GM18498 (cell line): ENCODE measurements around the gene ATXN1.

ENCODE experiments used
- ATAC-seq: cut with Tn5 transposase; IDR thresholded peaks from one replicate; pipeline ENCODE4 v1.9.1; 2021; ENCODE audit warnings: mild to moderate bottlenecking, moderate library complexity; ENCODE audit not compliant: unreplicated experiment

The ATXN1 gene

DNA sequence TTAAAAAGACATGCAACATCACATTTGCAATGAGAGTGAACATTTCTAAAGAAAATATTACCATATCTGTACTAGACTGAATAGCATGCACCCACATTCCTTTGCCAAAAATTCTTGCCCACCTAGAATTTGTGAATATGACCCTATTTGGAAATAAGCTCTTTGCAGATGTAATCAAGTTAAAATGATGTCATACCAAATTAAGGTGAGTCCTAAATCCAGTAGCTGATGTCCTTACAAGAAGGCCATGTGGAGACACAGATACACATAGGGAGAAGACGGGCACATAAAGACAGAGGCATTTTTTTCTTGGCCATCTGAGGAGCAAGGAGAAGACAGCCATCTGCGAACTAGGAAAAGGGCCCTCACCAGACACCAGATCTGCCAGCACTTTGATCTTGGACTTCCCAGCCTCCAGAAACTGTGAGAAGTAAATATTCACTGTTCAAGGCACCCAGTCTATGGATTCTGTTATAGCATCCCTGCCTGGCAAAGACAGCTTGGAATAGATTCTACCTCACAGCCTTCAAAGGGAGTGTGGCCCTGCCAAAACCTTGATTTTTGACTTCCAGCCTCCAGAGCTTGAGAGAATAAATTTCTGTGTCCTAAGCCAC is 22.8 kb upstream of the ATXN1 start:
- no peak for ATAC-seq

DNA sequence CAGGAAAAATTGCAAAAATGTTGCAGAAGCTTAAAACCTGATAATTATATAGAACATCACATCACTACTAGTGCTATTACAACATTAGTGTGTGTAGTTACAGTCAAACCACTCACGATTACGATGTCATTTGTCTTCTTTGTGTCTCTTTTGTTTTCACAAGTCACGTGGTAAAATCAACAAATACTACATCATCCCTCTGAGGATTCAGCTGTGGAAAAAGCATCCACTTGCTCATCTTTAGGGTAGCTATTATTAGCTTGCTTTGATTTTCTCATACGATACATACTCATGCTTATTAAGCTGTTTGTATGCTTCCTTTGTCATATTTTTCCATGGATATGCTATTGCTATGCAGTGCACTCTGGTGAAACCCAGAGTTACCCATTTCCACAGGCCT is 22.2 kb upstream of the ATXN1 start:
- no peak for ATAC-seq

DNA sequence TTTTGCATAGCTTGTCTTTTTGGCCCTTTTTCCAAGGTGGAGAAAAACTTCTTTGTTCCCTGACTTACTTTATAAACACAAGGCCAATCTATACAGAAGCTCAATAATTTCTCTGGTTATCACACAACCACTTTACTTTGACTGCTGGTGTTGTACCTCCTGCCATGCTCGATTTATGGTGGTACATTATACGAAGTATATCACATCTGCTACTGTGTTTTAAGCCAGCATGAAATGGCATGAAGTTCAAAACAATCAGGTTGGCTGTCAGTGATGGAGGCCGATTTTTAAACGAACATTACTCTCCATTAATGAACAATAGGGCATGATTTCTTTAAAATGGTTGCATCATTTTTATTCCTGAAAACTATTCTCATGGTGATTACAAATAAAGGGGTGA is 21.0 kb upstream of the ATXN1 start:
- ATAC-seq = no peak

- no peak for ATAC-seq
Measured at GRCh38 chr6:16781348-16782169, 20.3 kb upstream of the ATXN1 start.

- no peak for ATAC-seq
Measured at GRCh38 chr6:16778521-16778920, 17.3 kb upstream of the ATXN1 start.

DNA sequence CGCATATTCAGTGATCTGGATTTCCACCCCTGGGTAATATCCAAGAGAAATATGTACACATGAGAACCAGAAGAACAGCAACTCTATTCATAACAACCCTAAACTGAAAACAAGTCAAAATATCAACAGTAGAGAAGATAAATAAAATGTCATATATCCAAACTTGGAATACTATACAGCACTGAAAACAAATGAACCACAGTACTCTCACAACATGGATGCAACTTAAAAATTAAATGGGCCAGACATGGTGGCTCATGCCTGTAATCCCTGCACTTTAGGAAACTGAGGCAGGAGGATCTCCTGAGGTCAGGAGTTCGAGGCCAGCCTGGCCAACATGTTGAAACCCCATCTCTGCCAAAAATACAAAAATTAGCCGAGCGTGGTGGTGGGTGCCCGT is 16.5 kb upstream of the ATXN1 start:
- ATAC-seq = no peak

- ATAC-seq = no peak
Measured at GRCh38 chr6:16776394-16777017, 15.2 kb upstream of the ATXN1 start.

DNA sequence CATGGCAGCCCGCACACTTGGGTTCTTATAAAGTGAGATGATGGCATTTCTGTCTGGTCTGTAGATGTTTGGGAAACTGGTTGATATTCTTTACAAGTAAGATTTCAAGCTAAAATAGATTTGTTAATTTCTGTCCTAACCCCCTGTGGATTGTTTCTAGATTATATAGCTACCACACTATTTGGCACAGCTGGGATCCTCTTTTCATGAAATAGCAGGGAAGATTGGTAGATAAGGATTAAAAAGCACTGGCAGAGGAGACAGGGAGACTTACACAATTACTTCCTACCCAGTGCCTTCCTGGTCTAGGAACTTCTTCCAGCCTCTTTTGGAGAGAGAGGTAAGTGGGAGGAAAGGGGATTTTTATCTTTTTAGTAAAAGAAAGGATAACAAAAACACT is 13.2 kb upstream of the ATXN1 start:
- ATAC-seq = no peak

DNA sequence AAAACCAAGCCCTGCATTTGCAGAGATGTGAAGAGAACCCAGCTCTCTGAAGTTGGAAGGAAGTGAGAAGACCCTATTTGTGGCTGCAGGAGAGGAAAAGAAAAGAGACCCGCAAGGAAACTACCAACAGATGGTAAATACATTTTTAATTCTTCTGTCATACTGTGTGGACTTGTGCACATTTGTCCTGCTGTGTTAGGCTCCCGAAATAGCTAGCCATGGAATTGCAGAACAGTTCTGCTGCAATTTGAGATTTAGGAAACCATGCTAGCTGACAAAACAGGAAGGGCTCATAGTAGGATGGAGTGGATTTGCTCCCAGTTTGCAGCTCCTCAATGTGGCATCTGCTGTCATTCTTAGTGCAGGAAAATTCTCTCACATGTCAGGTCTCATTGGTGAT is 12.1 kb upstream of the ATXN1 start:
- ATAC-seq = no peak

- ATAC-seq = peak; percentile 86
Measured at GRCh38 chr6:16770701-16771569, 9.7 kb upstream of the ATXN1 start.

DNA sequence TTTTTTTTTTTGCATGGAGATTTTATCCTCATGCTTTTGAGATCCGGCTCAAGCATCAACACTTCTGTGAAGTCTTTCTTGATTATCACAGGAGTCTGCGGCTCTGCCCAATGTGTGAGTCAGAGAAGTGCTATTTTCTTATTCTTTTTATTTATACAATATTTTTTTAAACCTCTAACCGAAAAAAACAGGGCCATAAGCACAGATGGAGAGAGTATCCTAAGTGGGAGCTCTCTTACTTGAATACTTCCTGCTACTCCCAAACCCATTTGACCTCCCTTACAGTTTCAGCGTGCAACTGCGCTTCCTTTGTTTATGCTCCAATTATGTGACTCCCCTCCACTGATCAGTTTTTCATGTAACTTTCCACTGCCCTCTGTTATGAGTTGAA is 8.7 kb upstream of the ATXN1 start:
- no peak for ATAC-seq

DNA sequence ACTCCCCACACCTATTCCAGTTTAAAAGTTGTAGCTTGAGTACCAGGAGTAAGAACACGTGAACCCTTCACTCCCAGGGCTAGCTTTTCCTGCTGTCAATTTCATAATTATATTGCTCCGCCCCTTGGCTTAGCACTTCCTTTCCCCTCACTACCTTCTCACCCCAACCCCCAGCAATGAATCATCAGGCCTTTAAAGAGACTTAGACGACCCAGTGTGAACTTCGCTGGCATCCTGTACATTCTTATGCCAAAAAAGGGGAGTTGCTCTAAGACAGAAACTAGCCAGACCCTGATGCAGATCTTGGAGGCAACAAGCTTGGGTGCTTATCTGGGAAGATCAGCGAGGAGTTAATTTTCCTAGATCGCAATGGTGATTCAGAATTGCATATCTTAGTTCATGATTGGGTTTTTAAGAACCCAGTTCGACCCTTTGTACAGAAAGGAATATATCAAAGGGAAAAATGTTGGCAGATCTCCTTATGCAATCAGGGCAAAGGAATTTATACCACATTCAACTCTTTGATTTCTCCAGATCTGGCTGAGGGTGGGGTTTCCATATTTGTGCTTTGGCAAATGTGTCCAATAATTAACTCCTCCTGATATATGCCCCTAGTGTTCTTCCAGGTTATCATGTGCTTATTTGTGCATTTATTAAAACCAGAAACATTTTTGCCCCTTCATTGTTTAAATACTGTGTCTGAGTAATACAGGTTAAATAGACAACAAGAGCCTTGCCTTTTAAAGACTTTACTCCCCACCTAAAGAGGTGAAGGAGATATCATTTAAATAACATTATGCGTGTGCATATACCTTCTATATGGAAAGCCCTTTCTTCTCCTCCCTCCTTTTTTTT is 8.1 kb upstream of the ATXN1 start:
- ATAC-seq = no peak

- ATAC-seq = no peak
Measured at GRCh38 chr6:16768477-16768830, 7.2 kb upstream of the ATXN1 start.

DNA sequence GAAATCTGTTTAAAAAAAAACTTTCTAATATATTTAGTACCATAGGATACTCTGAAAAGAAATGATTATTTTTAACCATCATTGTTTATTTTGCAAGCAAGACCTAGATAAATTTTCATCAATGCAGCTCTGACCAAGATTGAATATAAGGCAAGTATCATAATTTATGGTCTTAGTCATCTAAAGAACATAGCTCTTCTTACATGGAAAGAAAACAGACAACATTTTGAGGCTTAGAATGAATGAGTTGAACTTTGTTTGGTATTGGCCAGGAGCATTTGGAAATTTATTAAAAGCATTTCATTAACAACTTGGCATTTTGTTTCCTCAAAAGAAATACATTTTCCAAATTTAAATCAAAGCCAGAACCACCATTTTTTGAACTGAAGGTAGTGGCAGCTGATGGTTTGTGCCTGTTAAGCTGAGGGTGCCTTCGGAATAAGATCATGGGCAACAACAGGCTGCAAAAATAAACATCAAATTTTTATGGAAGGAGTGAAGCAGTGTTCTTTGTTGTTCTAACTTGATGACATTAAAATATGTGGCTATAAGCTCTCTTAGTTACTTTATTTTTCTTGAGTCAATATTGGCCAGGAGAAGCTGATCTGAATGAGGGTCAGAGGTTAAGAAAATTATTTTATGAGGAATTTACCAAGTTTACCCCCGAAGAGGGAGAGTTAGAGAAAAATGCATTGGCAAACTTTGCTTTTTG is 6.7 kb upstream of the ATXN1 start:
- no peak for ATAC-seq

DNA sequence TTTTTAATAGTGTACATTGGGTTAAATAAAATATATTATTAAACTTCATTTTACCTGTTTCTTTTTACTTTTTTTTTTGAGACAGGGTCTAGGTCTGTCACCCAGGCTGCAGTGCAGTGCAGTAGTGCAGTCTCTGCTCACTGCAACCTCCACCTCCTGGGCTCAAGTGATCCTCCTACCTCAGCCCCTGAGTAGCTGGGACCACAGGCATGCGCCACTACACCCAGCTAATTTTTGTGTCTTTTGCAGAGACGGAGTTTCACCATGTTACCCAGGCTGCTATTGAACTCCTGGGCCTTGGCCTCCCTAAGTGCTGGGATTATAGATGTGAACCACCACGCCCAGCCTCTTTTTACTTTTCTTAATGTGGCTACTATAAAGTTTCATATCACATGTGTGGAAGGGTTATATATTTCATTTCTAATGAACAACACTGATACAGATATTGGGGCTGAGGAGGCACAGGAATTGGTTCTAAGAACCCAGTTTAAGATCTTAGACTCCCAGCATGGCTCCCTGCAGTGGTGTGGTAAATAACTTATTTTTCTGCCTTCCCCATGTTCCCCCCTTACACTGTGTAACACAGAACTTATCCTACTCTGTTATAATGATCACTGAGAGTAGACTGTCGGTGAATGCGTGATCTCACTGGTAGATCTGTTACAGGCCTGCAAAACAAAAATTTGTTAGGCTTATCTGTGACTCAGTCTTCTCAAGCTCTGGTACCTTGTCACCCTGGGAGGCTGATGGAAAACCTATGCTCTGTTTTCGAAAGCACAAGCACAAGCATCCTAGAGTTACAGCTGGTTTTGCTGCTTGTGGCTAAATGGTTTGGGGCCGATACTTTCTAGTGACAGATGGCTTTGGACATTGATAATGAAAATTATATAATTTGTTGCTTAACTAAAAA is 5.8 kb upstream of the ATXN1 start:
- no peak for ATAC-seq

DNA sequence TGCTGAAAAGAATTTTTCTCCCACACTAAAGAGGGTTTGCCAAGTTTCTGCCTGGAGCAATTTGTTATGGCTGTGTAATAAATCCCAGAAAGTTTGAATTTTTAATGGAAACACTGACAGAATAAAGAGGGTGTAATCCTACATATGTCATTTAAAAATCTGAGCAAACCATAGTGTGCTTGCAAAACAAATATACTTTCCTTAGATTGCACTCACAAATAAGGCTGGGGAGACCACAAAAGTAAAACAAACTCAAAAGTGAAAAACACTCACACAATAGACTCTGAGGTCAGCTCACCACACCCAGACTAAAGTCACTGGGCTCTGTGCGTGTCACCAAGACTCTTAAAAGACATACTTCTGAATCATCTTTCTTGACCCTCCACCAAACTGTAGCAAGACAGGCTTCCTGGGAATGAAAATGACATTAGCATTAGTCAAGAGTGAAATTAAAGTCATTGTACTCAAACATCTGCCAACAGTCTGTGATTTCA is 4.8 kb upstream of the ATXN1 start:
- ATAC-seq = no peak

DNA sequence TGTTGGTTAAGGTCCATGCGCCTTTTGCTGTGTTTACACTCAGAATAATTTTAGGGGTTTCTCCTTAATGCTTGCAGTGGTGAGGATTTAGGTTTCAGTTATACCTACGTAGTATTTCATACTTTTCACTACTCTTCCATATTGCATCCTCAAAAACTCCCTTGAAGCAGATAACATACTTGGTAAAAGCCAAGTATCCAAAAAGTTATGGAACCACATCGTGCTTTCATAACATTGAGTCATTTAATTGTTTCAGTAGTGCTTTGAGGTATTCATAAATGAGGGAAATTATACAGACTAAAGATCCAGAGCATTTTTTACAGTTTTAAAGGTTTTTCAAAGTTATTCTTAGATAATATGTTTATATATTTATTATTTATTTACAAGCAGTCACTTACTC is 4.0 kb upstream of the ATXN1 start:
- no peak for ATAC-seq

- no peak for ATAC-seq
Measured at GRCh38 chr6:16764188-16764950, 3.1 kb upstream of the ATXN1 start.
